Neural progenitor cell (in vitro differentiated cells): Measurements from ENCODE around the gene TBX10. TPM values are rescaled to one million over a fixed set of nuclear protein-coding genes. Genes with fewer than 3 reads are reported as not detected.

ENCODE experiments used
- DNase-seq: peaks from one replicate; pipeline ENCODE4 v3.0.0-alpha.2; 2016; ENCODE audit warnings: low spot score
- H2AFZ ChIP-seq: fragments of 200-600 bp; sonication (generic); replicated peaks from 2 replicates; pipeline ENCODE4 v1.6.1; 2016; ENCODE audit warnings: antibody characterized with exemption
- H3F3A ChIP-seq: fragments of 200-600 bp; sonication (generic); 2 replicates; pipeline ENCODE4 v1.6.1; 2016; ENCODE audit warnings: antibody characterized with exemption, low read depth
- H3K27ac ChIP-seq: fragments of 200-600 bp; sonication (generic); 2 replicates; pipeline ENCODE4 v1.5.1; 2016; ENCODE audit warnings: mild to moderate bottlenecking
- H3K27me3 ChIP-seq: fragments of 200-600 bp; sonication (generic); 2 replicates; pipeline ENCODE4 v1.6.1; 2016; ENCODE audit warnings: mild to moderate bottlenecking, moderate library complexity
- H3K36me3 ChIP-seq: fragments of 200-600 bp; sonication (generic); 2 replicates; pipeline ENCODE4 v1.5.1; 2016
- H3K4me1 ChIP-seq: fragments of 200-600 bp; sonication (generic); 2 replicates; pipeline ENCODE4 v1.6.1; 2016; ENCODE audit warnings: mixed run types
- H3K4me2 ChIP-seq: fragments of 200-600 bp; sonication (generic); 2 replicates; pipeline ENCODE4 v1.6.1; 2016
- H3K4me3 ChIP-seq: fragments of 200-600 bp; sonication (generic); 2 replicates; pipeline ENCODE4 v1.5.1; 2016
- H3K79me2 ChIP-seq: fragments of 200-600 bp; sonication (generic); 2 replicates; pipeline ENCODE4 v1.6.1; 2016; ENCODE audit warnings: low read depth
- H3K9ac ChIP-seq: fragments of 200-600 bp; sonication (generic); 2 replicates; pipeline ENCODE4 v1.6.1; 2016
- H3K9me3 ChIP-seq: fragments of 200-600 bp; sonication (generic); 2 replicates; pipeline ENCODE4 v1.5.1; 2016; ENCODE audit warnings: low read depth
- H4K20me1 ChIP-seq: fragments of 200-600 bp; sonication (generic); 2 replicates; pipeline ENCODE4 v1.6.1; 2016; ENCODE audit warnings: low read depth
- H3K27ac Mint-ChIP-seq: 3 replicates; pipeline ENCODE4 v1.8.0; 2021; ENCODE audit warnings: mixed read lengths
- H3K27me3 Mint-ChIP-seq: 2 replicates; pipeline ENCODE4 v1.8.0; 2022; ENCODE audit warnings: low read depth, mild to moderate bottlenecking, inconsistent platforms, moderate library complexity, mixed read lengths; ENCODE audit not compliant: insufficient read depth
- H3K36me3 Mint-ChIP-seq: 3 replicates; pipeline ENCODE4 v1.8.0; 2021; ENCODE audit warnings: mixed read lengths
- H3K4me1 Mint-ChIP-seq: 3 replicates; pipeline ENCODE4 v1.8.0; 2021; ENCODE audit warnings: mixed read lengths
- H3K4me3 Mint-ChIP-seq: 3 replicates; pipeline ENCODE4 v1.8.0; 2021; ENCODE audit warnings: mild to moderate bottlenecking, moderate library complexity, mixed read lengths
- H3K9me3 Mint-ChIP-seq: 3 replicates; pipeline ENCODE4 v1.8.0; 2020; ENCODE audit warnings: mixed read lengths
- CTCF ChIP-seq: fragments of 200-600 bp; sonication (generic); IDR thresholded peaks from 2 replicates; pipeline ENCODE4 v1.5.1; 2017; ENCODE audit warnings: antibody characterized with exemption, mild to moderate bottlenecking
- EZH2 ChIP-seq: fragments of 200-600 bp; sonication (generic); IDR thresholded peaks from 2 replicates; pipeline ENCODE4 v1.6.1; 2017; ENCODE audit warnings: antibody characterized with exemption, mild to moderate bottlenecking, moderate library complexity
- EZH2phosphoT487 ChIP-seq: fragments of 200-600 bp; sonication (generic); IDR thresholded peaks from 2 replicates; pipeline ENCODE4 v1.6.1; 2017; ENCODE audit warnings: antibody characterized with exemption
- total RNA-seq: library from RNA; depleted of rRNA; stranded (reverse); fragments of >200 nt; gene quantifications from 2 replicates; pipeline ENCODE4 v1.2.3, GENCODE V29; 2015; ENCODE audit warnings: low replicate concordance

TBX10 gene
- total RNA-seq, 1 donor from 2014 or later = not detected

DNA sequence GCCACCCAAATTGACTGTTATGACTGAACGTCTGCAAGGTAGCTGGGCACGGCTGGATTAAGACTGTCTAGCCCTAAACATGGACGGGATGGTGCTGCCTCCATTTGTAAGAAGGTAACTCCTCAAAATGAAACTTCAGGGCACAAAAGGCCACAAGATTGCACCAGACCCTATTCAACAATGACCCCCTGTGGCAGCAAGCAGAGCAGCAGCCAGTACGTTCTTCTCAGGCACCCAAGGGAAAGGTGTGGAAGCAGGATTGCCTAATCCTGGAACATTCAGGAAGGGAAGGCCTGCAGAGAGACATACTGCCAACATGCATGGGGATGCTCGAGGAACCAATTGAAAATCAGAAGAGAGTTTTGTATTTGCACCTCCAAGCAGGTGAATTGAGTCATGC is 4.5 kb upstream of the TBX10 start:
- Histone ChIP-seq H3K9ac (no peak overlapping the region), H3K79me2 (no peaks in the 10 kb centered on the region), H3F3A (peaks cover 5% of the 10 kb centered on the region), H3K4me1 (peaks cover 6% of the 10 kb centered on the region), H3K9me3 (no peaks in the 10 kb centered on the region), H3K27ac (no peak overlapping the region), H3K4me3 (no peak overlapping the region), H3K36me3 (no peaks in the 10 kb centered on the region), H4K20me1 (no peaks in the 10 kb centered on the region), H3K27me3 (peaks cover 19% of the 10 kb centered on the region), H2AFZ (no peak overlapping the region), H3K4me2 (no peak overlapping the region)
- Mint-ChIP-seq H3K4me1 (peaks cover 7% of the 10 kb centered on the region), H3K4me3 (no peak overlapping the region), H3K27ac (peak overlapping the region; percentile 46), H3K36me3 (no peaks in the 10 kb centered on the region), H3K9me3 (no peaks in the 10 kb centered on the region), H3K27me3 (peaks cover 20% of the 10 kb centered on the region)
- TF ChIP-seq EZH2phosphoT487 = no peak
- peak; percentile 48 for TF ChIP-seq CTCF
- no peak for TF ChIP-seq EZH2
- DNase-seq = peak; percentile 55

DNA sequence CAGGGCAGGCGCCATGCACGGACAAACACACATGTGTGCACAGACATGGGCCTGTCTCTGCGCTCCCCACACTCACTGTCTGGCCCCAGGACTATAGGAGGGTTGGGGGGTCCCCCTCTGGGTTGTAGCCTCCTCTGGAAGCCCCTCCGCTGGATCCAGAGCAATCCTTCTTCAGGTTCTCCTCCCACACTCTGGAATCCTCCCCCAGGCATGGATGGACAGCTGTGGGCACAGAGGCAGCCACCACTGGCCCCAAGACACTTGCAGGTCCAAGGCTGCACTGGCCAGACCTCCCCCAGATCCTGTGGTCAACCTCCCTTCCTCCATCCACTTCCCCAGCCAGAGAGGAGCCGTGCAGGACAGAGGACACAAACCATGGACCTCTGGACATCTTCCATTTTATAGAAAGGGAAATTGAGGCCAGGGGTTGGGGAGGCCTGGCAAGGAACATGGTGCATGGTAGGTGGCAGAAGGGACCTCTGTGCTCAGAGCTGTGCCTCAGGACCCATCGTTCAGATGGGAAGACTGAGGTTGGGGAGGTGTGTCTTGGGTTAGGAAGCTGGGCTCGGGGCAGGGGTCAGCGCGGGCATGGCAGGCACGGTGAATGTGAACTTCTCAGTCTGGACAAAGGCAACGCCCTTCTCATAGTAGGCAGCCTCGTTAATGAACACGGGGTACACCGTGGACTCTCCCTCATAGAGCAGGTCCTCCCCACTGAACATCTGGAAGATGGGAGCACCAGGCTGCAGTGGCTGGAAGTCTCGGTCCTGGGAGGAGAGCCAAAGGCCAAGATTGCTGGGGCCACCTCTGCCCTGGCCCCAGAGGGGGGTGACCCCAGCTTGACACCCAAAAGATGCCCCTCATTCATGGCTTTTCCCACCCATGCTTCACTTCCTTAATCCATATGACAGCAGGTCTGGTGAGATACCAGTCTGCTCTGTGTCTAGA is 2.9 kb upstream of the TBX10 start:
- Mint-ChIP-seq H3K27me3 (peaks cover 17% of the 10 kb centered on the region), H3K4me3 (no peak overlapping the region), H3K9me3 (peaks cover 2% of the 10 kb centered on the region), H3K36me3 (no peaks in the 10 kb centered on the region), H3K27ac (peak overlapping the region; percentile 58), H3K4me1 (peaks cover 7% of the 10 kb centered on the region)
- H2AFZ ChIP-seq = no peak overlapping the region
- H3K4me3 ChIP-seq = no peak overlapping the region
- no peaks in the 10 kb centered on the region for H3F3A ChIP-seq
- no peaks in the 10 kb centered on the region for H3K9me3 ChIP-seq
- no peaks in the 10 kb centered on the region for H3K79me2 ChIP-seq
- H4K20me1 ChIP-seq = no peaks in the 10 kb centered on the region
- no peak for TF ChIP-seq EZH2phosphoT487
- TF ChIP-seq EZH2 = no peak
- TF ChIP-seq CTCF = no peak
- H3K36me3 ChIP-seq = no peaks in the 10 kb centered on the region
- no peak overlapping the region for H3K4me2 ChIP-seq
- no peak overlapping the region for H3K9ac ChIP-seq
- H3K27me3 ChIP-seq = peaks cover 24% of the 10 kb centered on the region
- peaks cover 6% of the 10 kb centered on the region for H3K4me1 ChIP-seq
- DNase-seq = no peak
- H3K27ac ChIP-seq = no peak overlapping the region

DNA sequence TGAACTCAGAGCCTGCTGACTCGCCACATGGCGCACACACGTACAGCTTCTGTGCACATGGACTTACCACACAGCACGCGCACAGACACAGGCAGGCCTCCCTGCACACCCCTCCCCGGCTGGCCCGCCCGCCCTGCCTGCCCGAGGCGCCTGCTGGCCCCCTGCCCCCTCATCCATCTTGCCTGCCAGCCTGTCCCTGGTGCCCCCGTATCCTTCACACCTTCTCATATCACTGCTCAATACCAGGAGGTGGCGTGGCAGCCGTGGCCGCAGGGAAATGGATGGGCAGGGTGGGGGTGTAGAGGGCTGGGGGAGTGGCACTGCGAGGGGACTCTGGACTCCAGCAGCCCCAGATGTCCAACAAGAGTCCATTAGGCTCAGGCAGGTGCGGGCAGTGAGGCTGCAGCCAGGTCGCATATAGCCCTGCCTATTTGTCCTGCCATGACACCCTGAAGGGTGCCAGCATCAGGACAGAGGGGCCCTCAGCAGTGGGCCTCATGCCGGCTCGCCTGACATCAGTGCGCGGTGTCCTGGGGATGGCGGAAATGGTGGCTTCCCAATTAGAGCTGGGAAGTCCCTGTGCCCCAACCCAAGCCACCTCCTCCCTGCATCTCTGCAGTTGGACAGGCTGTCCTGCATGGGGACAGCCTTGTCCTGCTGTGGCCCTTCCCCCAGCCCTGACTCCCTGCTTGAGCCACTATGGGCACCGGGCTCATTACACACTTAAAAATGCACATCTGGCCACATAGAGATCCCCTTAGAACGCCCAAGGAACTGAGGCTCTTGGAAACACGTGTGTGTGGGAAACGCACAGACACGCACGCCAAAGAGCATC is 2.0 kb upstream of the TBX10 start:
- H3K27ac Mint-ChIP-seq = peak overlapping the region; percentile 50
- peaks cover 20% of the 10 kb centered on the region for H3K27me3 Mint-ChIP-seq
- no peak overlapping the region for H3K9ac ChIP-seq
- H3K4me3 ChIP-seq = no peak overlapping the region
- no peaks in the 10 kb centered on the region for H3K9me3 ChIP-seq
- H3F3A ChIP-seq = no peaks in the 10 kb centered on the region
- H3K4me1 ChIP-seq = peaks cover 6% of the 10 kb centered on the region
- no peak overlapping the region for H3K4me2 ChIP-seq
- H3K36me3 ChIP-seq = no peaks in the 10 kb centered on the region
- TF ChIP-seq CTCF (no peak), EZH2 (no peak), EZH2phosphoT487 (no peak)
- peaks cover 24% of the 10 kb centered on the region for H3K27me3 ChIP-seq
- H3K36me3 Mint-ChIP-seq = no peaks in the 10 kb centered on the region
- H4K20me1 ChIP-seq = no peaks in the 10 kb centered on the region
- no peak overlapping the region for H3K27ac ChIP-seq
- H2AFZ ChIP-seq = no peak overlapping the region
- no peak for DNase-seq
- no peaks in the 10 kb centered on the region for H3K79me2 ChIP-seq
- no peak overlapping the region for H3K4me3 Mint-ChIP-seq
- H3K4me1 Mint-ChIP-seq = peaks cover 7% of the 10 kb centered on the region
- peaks cover 2% of the 10 kb centered on the region for H3K9me3 Mint-ChIP-seq
